CD4-positive, alpha-beta T cell treated with Interleukin-15 for 1 hour (primary cell): ENCODE measurements around the gene PDE3A.
"Not testable (repeated sequence)": the region's sequence is repeated elsewhere in the genome, so short reads cannot be mapped to it uniquely, and the experiment has no call there.

ENCODE experiments used
- DNase-seq: peaks from one replicate; pipeline ENCODE4 v3.0.0-alpha.2; 2020

The PDE3A gene

GRCh38 chr12:20505056-20505455 is 136.7 kb downstream of the PDE3A start:
- DNase-seq, result no peak

DNA sequence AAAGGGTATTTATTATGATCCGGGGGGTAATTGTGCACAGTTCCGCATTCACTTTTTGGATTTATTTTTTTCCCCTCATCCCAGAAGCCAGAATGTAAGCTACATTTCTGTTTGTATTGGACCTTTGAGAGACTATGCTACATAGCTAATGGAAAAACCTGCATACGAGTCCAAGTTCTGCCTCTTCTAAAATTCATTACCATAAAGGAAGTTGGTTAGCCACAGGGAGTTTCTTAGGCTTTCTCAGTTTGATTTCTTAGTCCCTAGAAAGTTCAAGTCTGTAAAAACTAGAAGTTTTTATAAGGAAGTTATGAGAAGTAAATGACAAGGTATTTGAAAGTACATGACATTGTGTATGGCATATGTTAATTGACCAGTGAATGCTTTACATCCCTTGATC is 138.7 kb downstream of the PDE3A start:
- DNase-seq, result no peak

DNA sequence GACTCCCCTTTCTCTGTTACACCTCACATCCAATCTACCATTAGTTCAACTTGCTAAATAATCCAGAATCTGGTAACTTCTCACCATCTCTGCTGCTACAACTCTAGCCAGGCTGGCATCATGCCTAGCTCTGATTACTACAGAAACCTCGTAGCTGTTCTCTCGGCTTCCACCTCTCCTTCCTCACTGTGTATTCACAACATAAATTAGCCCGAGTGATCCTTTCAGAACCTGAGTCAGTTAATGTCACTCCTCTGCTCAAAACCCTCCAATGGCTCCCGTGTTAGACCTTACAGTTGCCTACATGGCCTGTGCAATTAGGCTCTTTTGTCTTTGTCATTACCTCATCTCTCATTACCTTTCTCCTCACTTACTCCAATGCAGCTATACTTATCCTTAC is 139.4 kb downstream of the PDE3A start:
- DNase-seq, result no peak

GRCh38 chr12:20508359-20508758 is 140.0 kb downstream of the PDE3A start:
- DNase-seq, result no peak

DNA sequence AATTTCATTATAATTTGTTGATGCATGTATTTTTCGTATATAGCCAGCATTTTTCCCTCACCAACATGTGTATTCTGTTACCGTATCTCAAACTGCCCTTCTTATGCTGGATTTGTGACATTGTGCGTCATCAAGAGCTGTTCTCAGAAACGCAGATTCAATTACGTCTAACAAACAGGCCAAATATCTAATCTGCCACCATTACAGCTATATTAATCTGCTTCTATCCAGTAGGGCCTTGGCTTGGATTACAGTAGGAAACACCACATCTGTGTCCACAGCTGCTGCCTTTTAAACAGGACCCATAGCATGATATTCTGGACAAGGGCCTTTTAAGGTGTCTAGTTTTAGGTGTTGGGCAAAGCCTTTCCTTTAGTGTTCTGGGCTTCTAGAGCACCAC is 140.6 kb downstream of the PDE3A start:
- no peak for DNase-seq

DNA sequence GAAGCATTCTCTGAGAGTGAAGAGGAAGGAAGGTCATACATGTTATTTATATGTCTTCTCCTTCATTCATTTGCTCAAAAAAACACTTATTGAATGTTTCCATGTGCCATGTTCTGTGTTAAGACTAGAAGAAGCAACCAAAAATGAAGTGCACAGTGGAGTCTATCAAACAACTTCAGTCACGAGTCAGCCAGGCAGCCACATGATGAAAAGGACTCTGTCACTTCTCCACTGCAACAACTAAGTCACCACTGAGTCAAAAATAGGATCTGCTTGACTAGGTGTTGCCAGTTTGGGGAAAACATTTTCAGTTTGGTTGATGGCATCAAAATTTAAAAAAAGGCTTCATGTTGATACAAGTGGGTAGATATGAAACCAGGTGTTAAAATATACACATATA is 142.5 kb downstream of the PDE3A start:
- no peak for DNase-seq

DNA sequence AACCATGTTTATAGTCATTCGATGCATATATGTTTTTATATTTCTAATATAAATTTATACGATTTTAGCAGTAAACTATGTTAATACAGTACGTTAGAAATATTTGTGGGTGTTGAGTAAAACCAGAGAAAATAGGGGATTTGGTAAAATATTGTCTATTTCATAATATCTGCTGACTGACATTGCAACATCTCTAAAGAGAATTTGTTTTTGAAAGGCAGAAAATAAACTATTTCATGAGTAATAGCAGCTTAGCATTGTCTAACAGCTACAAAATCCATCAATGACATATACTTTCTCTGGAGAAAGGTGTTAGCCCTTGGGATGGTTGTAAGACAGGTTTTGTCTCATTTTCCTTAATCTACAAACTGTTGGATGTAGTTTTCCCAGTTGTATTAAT is 144.9 kb downstream of the PDE3A start:
- DNase-seq, result no peak

GRCh38 chr12:20514598-20514997 is 146.3 kb downstream of the PDE3A start:
- no peak for DNase-seq

GRCh38 chr12:20520532-20520931 is 152.2 kb downstream of the PDE3A start:
- DNase-seq, result no peak

DNA sequence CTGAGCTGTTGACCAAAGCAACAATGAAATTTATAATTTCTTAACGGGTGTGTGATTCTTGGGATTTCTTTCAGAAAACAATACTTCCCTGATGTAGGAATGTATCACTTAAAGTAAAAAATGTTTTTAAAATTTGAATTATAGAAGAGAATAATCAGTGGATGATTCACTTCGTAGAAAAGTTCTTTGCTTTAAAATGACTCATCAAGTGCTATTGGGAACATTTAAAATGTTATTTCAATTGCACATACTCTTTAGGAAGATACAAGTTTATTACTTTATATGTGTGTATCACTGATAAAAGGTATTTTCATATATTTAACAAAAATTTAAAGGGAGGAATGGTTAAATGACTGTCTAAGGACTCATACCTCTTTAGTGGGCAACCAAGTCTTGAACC is 155.3 kb downstream of the PDE3A start:
- DNase-seq, result no peak

DNA sequence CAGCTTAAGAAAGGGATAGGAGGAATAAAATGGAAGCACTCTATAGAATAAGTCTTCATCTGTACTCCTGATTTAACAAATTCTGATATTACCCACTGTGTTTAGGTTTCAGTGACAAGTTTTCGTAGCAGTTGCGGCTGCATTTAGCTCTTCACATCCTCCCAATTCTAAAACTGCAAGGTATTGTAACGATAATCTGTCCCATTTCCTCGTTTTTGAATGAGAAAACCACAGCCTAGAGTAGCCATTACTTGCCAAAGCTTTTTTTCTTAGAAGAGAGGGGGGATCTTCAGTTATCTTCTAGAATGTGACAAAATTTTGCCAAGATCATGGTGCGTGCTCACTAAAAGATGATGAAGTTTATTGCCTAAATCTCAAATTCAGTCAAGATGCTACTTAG is 155.8 kb downstream of the PDE3A start:
- no peak for DNase-seq

GRCh38 chr12:20525064-20525610 is 156.8 kb downstream of the PDE3A start:
- DNase-seq, result no peak

- DNase-seq, result no peak
These were observed 159.3 kb downstream of the PDE3A start for GRCh38 chr12:20527417-20528163.

DNA sequence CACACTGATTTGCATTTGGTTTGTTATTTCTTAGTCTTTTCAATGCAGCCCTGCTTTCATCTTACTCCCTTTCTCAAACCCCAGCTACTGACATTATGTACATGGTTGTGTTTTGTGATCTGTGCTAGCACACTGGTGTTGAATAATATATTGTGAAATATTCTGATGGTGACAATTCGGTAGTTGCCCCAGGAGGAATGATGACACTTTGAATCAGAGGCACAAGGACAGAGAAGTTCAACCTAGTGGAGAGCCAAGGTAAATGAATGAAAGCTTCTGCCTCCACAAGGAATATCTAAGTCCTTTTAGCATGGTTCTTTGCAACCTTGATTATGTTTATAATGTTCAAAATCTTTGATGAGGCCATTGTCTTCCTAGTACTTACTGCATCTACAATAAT is 159.9 kb downstream of the PDE3A start:
- DNase-seq, result no peak

- DNase-seq, result no peak
These were observed 177.9 kb downstream of the PDE3A start for GRCh38 chr12:20546267-20546666.

DNA sequence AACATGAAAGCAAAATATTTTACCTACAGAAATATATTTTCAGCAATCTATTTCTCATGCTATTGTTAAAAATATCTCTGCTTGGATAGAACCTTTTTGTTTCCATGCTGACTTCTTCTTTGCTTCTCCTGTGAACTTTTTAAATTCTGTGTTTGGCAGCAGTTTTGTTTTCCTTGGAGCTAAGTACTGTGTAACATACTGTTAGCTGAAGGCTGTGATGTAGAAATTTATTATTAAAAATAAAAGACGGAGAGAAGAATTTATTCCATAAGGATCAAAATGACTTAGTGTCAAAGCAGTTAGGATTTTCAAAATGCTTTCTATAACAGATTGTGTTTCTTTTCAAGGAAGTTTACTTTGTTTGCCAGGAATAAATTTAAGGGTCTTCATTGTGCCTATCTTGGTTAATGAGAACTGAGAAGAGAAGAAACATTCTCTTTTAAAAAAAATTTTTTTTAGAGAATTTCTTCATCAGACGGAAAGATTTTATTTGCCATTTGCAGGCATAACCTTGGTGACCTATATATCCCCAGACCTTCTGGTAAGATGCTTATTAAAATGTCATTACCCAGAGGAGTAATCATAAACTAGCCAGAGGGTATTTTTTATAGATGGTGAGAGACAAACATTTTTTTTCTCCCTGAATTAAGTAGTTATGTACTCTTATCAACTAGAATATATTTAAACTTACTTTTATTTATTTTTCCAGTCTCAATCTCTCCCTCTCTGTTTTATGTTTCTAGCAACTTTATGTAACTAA is 179.7 kb downstream of the PDE3A start:
- no peak for DNase-seq

GRCh38 chr12:20548611-20549010 is 180.3 kb downstream of the PDE3A start:
- no peak for DNase-seq

GRCh38 chr12:20549108-20549719 is 180.9 kb downstream of the PDE3A start:
- DNase-seq, result no peak

- DNase-seq, result not testable (repeated sequence)
These were observed 183.6 kb downstream of the PDE3A start for GRCh38 chr12:20551742-20552442.

DNA sequence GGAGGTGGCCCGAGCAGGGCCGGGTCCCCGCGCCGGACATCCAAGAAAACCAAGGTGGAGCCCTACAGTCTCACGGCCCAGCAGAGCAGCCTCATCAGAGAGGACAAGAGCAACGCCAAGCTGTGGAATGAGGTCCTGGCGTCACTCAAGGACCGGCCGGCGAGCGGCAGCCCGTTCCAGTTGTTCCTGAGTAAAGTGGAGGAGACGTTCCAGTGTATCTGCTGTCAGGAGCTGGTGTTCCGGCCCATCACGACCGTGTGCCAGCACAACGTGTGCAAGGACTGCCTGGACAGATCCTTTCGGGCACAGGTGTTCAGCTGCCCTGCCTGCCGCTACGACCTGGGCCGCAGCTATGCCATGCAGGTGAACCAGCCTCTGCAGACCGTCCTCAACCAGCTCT is 184.2 kb downstream of the PDE3A start:
- not testable (repeated sequence) for DNase-seq

DNA sequence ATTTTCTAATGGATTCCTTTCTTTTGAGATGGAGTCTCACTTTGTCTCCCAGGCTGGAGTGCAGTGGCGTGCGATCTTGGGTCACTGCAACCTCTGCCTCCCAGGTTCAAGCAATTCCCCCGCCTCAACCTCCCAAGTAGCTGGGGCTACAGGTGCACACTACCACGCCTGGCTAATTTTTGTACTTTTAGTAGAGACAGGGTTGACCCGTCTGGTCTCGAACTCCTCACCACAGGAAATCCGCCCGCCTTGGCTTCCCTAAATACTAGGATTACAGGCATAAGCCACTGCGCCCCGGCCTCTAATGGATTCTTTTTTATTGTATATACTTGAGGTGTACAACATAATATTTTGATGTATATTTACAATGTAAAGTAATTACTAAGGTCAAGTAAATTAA is 186.7 kb downstream of the PDE3A start:
- no peak for DNase-seq

- no peak for DNase-seq
These were observed 187.4 kb downstream of the PDE3A start for GRCh38 chr12:20555771-20556170.

- no peak for DNase-seq
These were observed 188.8 kb downstream of the PDE3A start for GRCh38 chr12:20557096-20557495.
